IPS-15b (cell line): ENCODE data around the gene TYK2.
"Not testable (repeated sequence)": the region's sequence is repeated elsewhere in the genome, so short reads cannot be mapped to it uniquely, and the experiment has no call there.

Experiments used
- H3K27me3 ChIP-seq: one replicate; pipeline ENCODE4 v1.6.1; 2013; ENCODE audit warnings: low read length; ENCODE audit not compliant: control insufficient read depth, insufficient read depth
- H3K36me3 ChIP-seq: one replicate; pipeline ENCODE4 v1.6.1; 2013; ENCODE audit warnings: low read length; ENCODE audit not compliant: control insufficient read depth, insufficient read depth
- H3K4me1 ChIP-seq: one replicate; pipeline ENCODE4 v1.6.1; 2013; ENCODE audit warnings: mild to moderate bottlenecking, low read length; ENCODE audit not compliant: control insufficient read depth, insufficient read depth
- H3K4me3 ChIP-seq: one replicate; pipeline ENCODE4 v1.5.1; 2013; ENCODE audit warnings: low read depth, low read length
- H3K9ac ChIP-seq: one replicate; pipeline ENCODE4 v1.6.1; 2013; ENCODE audit warnings: low read depth, mild to moderate bottlenecking, low read length
- H3K9me3 ChIP-seq: one replicate; pipeline ENCODE4 v1.6.1; 2013; ENCODE audit warnings: mild to moderate bottlenecking, low read length; ENCODE audit not compliant: control insufficient read depth, insufficient read depth

TYK2 gene

GRCh38 chr19:10418485-10419199 lies 38.3 kb upstream of the TYK2 start:
- no peaks in the 10 kb centered on the region for H3K4me1 ChIP-seq
- H3K4me3 ChIP-seq = peak overlapping the region; percentile 56
- H3K27me3 ChIP-seq = peaks cover 67% of the 10 kb centered on the region
- no peaks in the 10 kb centered on the region for H3K9me3 ChIP-seq
- no peaks in the 10 kb centered on the region for H3K36me3 ChIP-seq
- no peak overlapping the region for H3K9ac ChIP-seq

DNA sequence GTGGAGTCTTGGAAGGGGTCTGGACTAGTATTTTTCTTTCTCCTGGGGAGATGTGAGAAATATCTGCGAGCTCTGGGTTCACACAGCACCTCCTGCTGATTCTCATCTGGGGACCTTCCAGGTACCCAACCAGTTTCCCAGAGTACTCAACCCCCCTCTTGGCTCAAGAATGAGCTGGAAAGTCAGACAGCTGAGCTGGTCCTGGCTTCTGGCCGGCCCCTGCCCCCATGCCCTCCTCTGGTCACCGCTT lies 37.8 kb upstream of the TYK2 start:
- peaks cover 62% of the 10 kb centered on the region for H3K27me3 ChIP-seq
- H3K9ac ChIP-seq = no peak overlapping the region
- peak overlapping the region; percentile 56 for H3K4me3 ChIP-seq
- no peaks in the 10 kb centered on the region for H3K36me3 ChIP-seq
- H3K9me3 ChIP-seq = no peaks in the 10 kb centered on the region
- no peaks in the 10 kb centered on the region for H3K4me1 ChIP-seq

DNA sequence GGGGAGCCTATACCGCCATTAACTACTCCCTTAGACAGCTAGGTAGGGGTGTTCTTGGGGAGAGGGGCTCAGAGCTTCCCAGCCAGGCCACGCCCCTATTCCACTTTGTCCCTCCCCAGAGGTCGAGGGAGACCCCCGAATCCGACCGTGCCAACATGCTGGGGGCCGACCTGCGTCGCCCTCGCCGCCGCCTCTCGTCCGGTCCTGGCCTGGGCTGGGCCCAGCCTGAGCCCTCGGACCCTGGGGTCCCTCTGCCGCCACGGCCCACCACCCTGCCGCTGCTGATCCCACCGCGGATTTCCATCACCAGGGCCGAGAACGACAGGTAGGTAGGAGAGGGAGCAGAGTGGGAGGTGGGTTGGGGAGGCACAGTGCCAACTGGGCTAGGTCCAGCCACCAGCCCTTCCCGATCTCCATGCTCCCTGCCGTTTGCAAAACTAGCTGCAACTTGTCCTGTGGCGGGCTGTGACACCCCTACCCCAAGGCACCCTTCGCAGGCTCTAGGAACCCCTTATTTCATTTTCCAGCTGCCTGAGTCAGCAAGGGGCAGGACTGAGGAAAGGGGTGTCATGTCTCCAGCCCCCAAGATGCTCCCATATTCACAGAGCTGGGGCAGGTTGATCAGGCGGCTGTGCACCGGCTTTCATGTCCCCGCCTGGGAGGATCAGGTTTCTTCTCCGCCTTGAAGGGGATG lies 37.3 kb upstream of the TYK2 start:
- H3K4me3 ChIP-seq = peak overlapping the region; percentile 56
- no peaks in the 10 kb centered on the region for H3K4me1 ChIP-seq

DNA sequence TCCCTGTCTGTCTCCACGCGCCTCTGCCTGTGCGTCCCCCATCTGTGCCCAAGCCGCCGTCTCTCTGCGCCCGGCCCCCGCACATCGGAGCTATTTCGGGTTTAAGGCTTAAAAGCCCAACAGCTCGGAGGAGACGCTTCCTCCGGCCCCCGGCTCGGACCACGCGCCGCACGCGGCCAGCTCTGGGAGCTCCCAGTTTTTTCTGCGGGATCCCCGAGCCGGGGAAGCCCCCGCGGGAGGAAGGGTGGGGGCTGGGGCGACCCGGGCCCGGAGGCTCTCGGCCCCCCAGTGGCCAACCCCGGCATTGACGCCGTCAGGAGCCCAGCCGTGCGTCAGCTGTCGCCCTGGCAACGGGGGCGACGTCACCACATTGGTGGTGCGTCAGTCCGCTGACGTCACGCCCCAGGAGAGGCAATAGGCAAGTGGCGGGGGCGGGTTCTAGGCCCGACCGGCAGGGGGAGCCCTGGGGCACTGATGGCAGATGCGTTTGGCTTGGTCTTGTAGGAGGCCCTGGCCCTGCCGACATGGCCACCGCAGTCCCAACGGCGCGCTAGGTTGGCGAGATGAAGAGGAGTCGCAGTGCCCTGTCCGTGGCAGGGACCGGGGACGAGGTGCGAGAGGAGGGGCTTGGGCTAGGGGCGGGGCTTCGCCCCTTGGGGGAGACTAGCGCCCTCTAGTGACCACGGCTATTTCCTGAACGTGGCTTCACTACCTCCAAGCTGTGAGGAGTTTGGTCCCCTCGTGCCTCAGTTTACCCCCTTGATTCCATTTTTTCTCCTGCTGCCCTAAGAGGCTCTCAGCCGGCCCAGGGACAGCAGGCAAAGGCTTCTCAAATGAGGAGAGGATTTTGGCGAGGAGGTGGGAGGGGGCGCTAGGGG lies 36.2 kb upstream of the TYK2 start:
- Histone ChIP-seq H3K4me3 (peak overlapping the region; percentile 74), H3K9ac (peak overlapping the region; percentile 26), H3K27me3 (peaks cover 47% of the 10 kb centered on the region), H3K9me3 (no peaks in the 10 kb centered on the region), H3K36me3 (no peaks in the 10 kb centered on the region), H3K4me1 (no peaks in the 10 kb centered on the region)

More for the DNA sequence above, 37.3 kb upstream of the TYK2 start:
- H3K36me3 ChIP-seq = no peaks in the 10 kb centered on the region
- peaks cover 58% of the 10 kb centered on the region for H3K27me3 ChIP-seq
- H3K9me3 ChIP-seq = no peaks in the 10 kb centered on the region
- H3K9ac ChIP-seq = no peak overlapping the region

- no peaks in the 10 kb centered on the region for H3K4me1 ChIP-seq
- H3K9ac ChIP-seq = peak overlapping the region; percentile 26
- peaks cover 41% of the 10 kb centered on the region for H3K27me3 ChIP-seq
- H3K36me3 ChIP-seq = no peaks in the 10 kb centered on the region
- peak overlapping the region; percentile 74 for H3K4me3 ChIP-seq
- H3K9me3 ChIP-seq = no peaks in the 10 kb centered on the region
Observed at GRCh38 chr19:10416083-10416379, 35.7 kb upstream of the TYK2 start.

- H3K9ac ChIP-seq = no peak overlapping the region
- no peaks in the 10 kb centered on the region for H3K4me1 ChIP-seq
- no peaks in the 10 kb centered on the region for H3K9me3 ChIP-seq
- no peak overlapping the region for H3K4me3 ChIP-seq
- H3K27me3 ChIP-seq = peaks cover 23% of the 10 kb centered on the region
- H3K36me3 ChIP-seq = no peaks in the 10 kb centered on the region
Observed at GRCh38 chr19:10412257-10412977, 32.0 kb upstream of the TYK2 start.

- peaks cover 25% of the 10 kb centered on the region for H3K27me3 ChIP-seq
- not testable (repeated sequence) for H3K9me3 ChIP-seq, H3K9ac ChIP-seq, H3K4me3 ChIP-seq, H3K4me1 ChIP-seq, H3K36me3 ChIP-seq
Observed at GRCh38 chr19:10411224-10411623, 30.9 kb upstream of the TYK2 start.

DNA sequence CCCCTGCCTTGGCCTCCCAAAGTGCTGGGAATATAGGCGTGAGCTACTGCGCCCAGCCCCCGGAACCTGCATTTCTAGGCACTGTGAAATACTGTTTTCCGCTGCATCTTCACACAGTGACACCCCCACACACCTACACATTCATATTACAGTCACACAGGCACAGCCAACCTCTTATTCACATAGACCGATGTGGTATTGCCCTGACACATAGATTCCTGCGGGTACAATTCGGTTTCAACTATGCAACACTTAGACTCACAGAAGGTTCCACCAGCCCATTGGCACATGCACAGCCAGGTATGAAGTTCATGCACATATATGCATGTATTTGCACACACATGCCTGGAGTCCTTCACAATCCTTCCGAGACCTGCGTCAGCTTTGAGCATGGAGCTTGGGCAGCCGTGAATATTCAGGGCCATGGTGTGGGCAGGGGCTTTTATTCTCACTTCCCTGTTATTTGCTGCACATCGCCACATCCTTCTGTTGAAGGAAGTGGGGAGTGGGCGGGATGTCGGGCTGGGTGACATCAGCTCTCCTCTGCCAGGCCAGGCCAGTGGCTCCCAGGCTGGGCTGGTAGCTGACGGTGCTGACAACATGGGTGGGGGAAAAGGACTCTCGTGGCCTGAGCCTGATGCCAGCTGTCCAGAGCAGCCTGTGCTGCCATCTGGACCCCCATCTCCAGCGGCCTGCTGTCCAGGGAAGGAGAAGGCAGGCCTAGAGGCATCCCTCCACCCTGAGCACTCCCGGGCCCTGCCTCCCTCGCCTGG lies 28.3 kb upstream of the TYK2 start:
- Histone ChIP-seq H3K27me3 (peaks cover 22% of the 10 kb centered on the region), H3K36me3 (no peaks in the 10 kb centered on the region), H3K4me1 (no peaks in the 10 kb centered on the region), H3K9me3 (no peaks in the 10 kb centered on the region), H3K4me3 (no peak overlapping the region), H3K9ac (no peak overlapping the region)

DNA sequence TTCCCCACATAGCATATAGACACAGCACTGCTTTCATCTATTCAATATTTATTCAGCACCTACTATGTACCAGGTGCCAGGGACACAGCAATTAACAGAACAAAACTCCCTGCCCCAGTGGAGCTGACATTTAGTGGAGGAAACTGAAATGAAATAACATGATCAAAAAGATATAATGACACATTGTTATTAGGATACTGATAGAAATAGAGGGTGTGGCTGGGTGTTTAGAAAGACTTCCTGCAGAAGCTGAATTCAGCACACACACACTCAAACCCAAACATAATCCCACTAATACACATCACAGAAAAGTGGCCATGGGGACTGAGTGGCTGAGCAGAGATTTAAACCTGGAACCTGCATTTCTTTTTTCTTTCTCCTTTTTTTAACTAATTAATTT lies 26.7 kb upstream of the TYK2 start:
- Histone ChIP-seq H3K36me3 (no peaks in the 10 kb centered on the region), H3K4me1 (peaks cover 2% of the 10 kb centered on the region), H3K9ac (no peak overlapping the region), H3K4me3 (no peak overlapping the region), H3K9me3 (no peaks in the 10 kb centered on the region), H3K27me3 (peaks cover 22% of the 10 kb centered on the region)

DNA sequence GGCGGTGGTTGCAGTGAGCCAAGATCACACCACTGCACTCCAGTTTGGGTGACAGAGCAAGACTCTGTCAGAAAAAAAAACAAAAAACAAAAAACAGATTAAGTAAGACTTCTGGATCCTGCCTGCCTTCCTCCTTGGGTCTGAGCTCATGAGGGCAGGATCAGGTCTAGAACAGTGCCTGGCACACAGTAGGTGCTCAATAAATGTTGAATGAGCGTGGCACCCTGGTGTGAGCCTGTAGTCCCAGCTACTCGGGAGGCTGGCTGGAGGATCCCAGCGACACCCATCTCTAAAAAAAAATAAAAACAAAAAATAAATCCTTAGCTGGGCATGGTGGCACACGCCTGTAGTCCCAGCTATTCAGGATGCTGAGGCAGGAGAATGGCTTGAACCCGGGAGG lies 25.8 kb upstream of the TYK2 start:
- H3K9ac ChIP-seq = no peak overlapping the region
- no peaks in the 10 kb centered on the region for H3K9me3 ChIP-seq
- H3K4me1 ChIP-seq = peaks cover 2% of the 10 kb centered on the region

More for the DNA sequence above, 25.8 kb upstream of the TYK2 start:
- Histone ChIP-seq H3K4me3 (no peak overlapping the region), H3K36me3 (no peaks in the 10 kb centered on the region), H3K27me3 (peaks cover 22% of the 10 kb centered on the region)
